ENCODE measurements around the gene CSNK2B. TPM values are rescaled to one million over a fixed set of nuclear protein-coding genes. Genes with fewer than 3 reads are reported as not detected.

Gene CSNK2B
- total and polyA plus RNA-seq, 9 of the 15 experiments (the other 6 are each of a cell fraction or from before 2014, with no cell fraction given), result 120 to 1,126 (median 529) TPM

- TF ChIP-seq, protein P1, sequence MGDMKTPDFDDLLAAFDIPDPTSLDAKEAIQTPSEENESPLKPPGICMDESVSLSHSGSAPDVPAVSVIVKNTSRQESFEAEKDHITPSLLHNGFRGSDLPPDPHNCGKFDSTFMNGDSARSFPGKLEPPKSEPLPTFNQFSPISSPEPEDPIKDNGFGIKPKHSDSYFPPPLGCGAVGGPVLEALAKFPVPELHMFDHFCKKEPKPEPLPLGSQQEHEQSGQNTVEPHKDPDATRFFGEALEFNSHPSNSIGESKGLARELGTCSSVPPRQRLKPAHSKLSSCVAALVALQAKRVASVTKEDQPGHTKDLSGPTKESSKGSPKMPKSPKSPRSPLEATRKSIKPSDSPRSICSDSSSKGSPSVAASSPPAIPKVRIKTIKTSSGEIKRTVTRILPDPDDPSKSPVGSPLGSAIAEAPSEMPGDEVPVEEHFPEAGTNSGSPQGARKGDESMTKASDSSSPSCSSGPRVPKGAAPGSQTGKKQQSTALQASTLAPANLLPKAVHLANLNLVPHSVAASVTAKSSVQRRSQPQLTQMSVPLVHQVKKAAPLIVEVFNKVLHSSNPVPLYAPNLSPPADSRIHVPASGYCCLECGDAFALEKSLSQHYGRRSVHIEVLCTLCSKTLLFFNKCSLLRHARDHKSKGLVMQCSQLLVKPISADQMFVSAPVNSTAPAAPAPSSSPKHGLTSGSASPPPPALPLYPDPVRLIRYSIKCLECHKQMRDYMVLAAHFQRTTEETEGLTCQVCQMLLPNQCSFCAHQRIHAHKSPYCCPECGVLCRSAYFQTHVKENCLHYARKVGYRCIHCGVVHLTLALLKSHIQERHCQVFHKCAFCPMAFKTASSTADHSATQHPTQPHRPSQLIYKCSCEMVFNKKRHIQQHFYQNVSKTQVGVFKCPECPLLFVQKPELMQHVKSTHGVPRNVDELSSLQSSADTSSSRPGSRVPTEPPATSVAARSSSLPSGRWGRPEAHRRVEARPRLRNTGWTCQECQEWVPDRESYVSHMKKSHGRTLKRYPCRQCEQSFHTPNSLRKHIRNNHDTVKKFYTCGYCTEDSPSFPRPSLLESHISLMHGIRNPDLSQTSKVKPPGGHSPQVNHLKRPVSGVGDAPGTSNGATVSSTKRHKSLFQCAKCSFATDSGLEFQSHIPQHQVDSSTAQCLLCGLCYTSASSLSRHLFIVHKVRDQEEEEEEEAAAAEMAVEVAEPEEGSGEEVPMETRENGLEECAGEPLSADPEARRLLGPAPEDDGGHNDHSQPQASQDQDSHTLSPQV (IDR thresholded peaks at IDR 0.05), result peak; percentile 74; the same call in 1 of the 2 replicates
- no peak for TF ChIP-seq ZNF232 (CRISPR knock-in tag; IDR thresholded peaks at IDR 0.05)
- TF ChIP-seq, protein P2, sequence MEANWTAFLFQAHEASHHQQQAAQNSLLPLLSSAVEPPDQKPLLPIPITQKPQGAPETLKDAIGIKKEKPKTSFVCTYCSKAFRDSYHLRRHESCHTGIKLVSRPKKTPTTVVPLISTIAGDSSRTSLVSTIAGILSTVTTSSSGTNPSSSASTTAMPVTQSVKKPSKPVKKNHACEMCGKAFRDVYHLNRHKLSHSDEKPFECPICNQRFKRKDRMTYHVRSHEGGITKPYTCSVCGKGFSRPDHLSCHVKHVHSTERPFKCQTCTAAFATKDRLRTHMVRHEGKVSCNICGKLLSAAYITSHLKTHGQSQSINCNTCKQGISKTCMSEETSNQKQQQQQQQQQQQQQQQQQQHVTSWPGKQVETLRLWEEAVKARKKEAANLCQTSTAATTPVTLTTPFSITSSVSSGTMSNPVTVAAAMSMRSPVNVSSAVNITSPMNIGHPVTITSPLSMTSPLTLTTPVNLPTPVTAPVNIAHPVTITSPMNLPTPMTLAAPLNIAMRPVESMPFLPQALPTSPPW (CRISPR knock-in tag; IDR thresholded peaks at IDR 0.05), result peak; percentile 61
- TF ChIP-seq RFX7 (CRISPR knock-in tag; IDR thresholded peaks at IDR 0.05), result no peak
- TF ChIP-seq CXXC5 (CRISPR knock-in tag; IDR thresholded peaks at IDR 0.05), result no peak; the same call in 1 of the 2 replicates
- TF ChIP-seq, protein P3, sequence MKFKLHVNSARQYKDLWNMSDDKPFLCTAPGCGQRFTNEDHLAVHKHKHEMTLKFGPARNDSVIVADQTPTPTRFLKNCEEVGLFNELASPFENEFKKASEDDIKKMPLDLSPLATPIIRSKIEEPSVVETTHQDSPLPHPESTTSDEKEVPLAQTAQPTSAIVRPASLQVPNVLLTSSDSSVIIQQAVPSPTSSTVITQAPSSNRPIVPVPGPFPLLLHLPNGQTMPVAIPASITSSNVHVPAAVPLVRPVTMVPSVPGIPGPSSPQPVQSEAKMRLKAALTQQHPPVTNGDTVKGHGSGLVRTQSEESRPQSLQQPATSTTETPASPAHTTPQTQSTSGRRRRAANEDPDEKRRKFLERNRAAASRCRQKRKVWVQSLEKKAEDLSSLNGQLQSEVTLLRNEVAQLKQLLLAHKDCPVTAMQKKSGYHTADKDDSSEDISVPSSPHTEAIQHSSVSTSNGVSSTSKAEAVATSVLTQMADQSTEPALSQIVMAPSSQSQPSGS (CRISPR knock-in tag; IDR thresholded peaks at IDR 0.05), result no peak
- no peak for TF ChIP-seq ZNF23 (CRISPR knock-in tag; IDR thresholded peaks at IDR 0.05)
- no peak for TF ChIP-seq PHB2 (IDR thresholded peaks at IDR 0.05; ENCODE audit: low read depth)
- TF ChIP-seq STAG1 (CRISPR knock-in tag; IDR thresholded peaks at IDR 0.05; ENCODE audit: borderline replicate concordance), result no peak
- no peak for TF ChIP-seq ZNF324 (CRISPR knock-in tag; IDR thresholded peaks at IDR 0.05)
- TF ChIP-seq ZNF165 (CRISPR knock-in tag; IDR thresholded peaks at IDR 0.05; ENCODE audit: borderline replicate concordance), result no peak
- 0 out of 2 replicates have a peak, but pooled peaks have one; percentile 56 for TF ChIP-seq IRF1 (CRISPR knock-in tag; IDR thresholded peaks at IDR 0.05; ENCODE audit: borderline replicate concordance)
Observed at GRCh38 chr6:31686483-31686882, 20.6 kb downstream of the CSNK2B start (continued).
